HG02870 (cell line): ENCODE results near the gene GAGE13.
"Not testable (repeated sequence)": the region's sequence is repeated elsewhere in the genome, so short reads cannot be mapped to it uniquely, and the experiment has no call there.

Experiments used
- ATAC-seq: cut with Tn5 transposase; IDR thresholded peaks from one replicate; pipeline ENCODE4 v1.9.1; 2021; ENCODE audit warnings: mild to moderate bottlenecking, moderate library complexity; ENCODE audit not compliant: unreplicated experiment

GAGE13 gene

GRCh38 chrX:49331282-49331681 is at the start of gene GAGE13:
Gene GAGE13 (plus strand): TSS chrX:49331582. CDS start chrX:49332738, 1,156 bp downstream.
- not testable (repeated sequence) for ATAC-seq

- no peak for ATAC-seq
Measured at GRCh38 chrX:49282647-49283011, 48.8 kb upstream of the GAGE13 start.

GRCh38 chrX:49284212-49284611 is 47.2 kb upstream of the GAGE13 start:
- ATAC-seq: no peak

GRCh38 chrX:49286136-49286535 is 45.2 kb upstream of the GAGE13 start:
- ATAC-seq: no peak

GRCh38 chrX:49286581-49286980 is 44.8 kb upstream of the GAGE13 start:
- ATAC-seq: no peak

- no peak for ATAC-seq
Measured at GRCh38 chrX:49287665-49288064, 43.7 kb upstream of the GAGE13 start.

- no peak for ATAC-seq
Measured at GRCh38 chrX:49290215-49290614, 41.2 kb upstream of the GAGE13 start.

- ATAC-seq: peak; percentile 73
Measured at GRCh38 chrX:49291615-49292337, 39.6 kb upstream of the GAGE13 start.

GRCh38 chrX:49292400-49293362 is 38.7 kb upstream of the GAGE13 start:
- no peak for ATAC-seq

- not testable (repeated sequence) for ATAC-seq
Measured at GRCh38 chrX:49299293-49299692, 32.1 kb upstream of the GAGE13 start.

GRCh38 chrX:49300703-49301102 is 30.7 kb upstream of the GAGE13 start:
- ATAC-seq: no peak

- ATAC-seq: no peak
Measured at GRCh38 chrX:49303346-49303745, 28.0 kb upstream of the GAGE13 start, which contains the start of gene GAGE10. Gene GAGE10 (plus strand): TSS chrX:49303646. CDS start chrX:49304860, 1,214 bp downstream.

- not testable (repeated sequence) for ATAC-seq
Measured at GRCh38 chrX:49307775-49308174, 23.6 kb upstream of the GAGE13 start.

GRCh38 chrX:49308604-49309269 is 22.6 kb upstream of the GAGE13 start:
- ATAC-seq: no peak

- ATAC-seq: no peak
Measured at GRCh38 chrX:49309401-49309981, 21.9 kb upstream of the GAGE13 start.

GRCh38 chrX:49310371-49310770 is 21.0 kb upstream of the GAGE13 start:
- no peak for ATAC-seq

GRCh38 chrX:49312176-49312575 is 19.2 kb upstream of the GAGE13 start:
- no peak for ATAC-seq

- ATAC-seq: no peak
Measured at GRCh38 chrX:49316085-49316484, 15.3 kb upstream of the GAGE13 start.

GRCh38 chrX:49321737-49322136 is 9.6 kb upstream of the GAGE13 start, which contains the start of gene GAGE12J:
Gene GAGE12J (plus strand): TSS chrX:49322037. CDS start chrX:49323194, 1,157 bp downstream.
- ATAC-seq: not testable (repeated sequence)

GRCh38 chrX:49322266-49322665 is 9.1 kb upstream of the GAGE13 start:
- not testable (repeated sequence) for ATAC-seq

- not testable (repeated sequence) for ATAC-seq
Measured at GRCh38 chrX:49323735-49324134, 7.6 kb upstream of the GAGE13 start.
